ENCODE results near the gene GPR3.
A peak's percentile ranks its signal among the peaks of the same experiment; 100 is the strongest.
"Not testable (repeated sequence)": the region's sequence is repeated elsewhere in the genome, so short reads cannot be mapped to it uniquely, and the experiment has no call there.

GPR3 gene

DNA sequence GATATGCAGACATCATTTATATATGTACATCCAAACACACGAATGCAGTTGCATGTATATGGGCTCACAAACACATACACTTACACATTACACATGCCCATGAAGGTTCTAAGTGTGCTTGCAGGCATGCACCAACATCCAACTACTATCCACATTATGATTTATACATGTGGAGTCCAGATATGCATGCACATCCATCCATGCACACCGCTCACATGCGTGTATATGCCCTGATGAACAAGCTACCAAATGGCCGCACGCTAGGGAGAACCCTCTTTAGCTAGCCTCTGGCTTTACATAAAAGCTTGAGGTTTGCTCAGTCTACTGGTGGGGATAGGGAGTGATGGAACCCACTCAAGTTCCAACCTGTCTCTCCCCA lies 8.5 kb downstream of the GPR3 start:
- DNase-seq = no peak

DNA sequence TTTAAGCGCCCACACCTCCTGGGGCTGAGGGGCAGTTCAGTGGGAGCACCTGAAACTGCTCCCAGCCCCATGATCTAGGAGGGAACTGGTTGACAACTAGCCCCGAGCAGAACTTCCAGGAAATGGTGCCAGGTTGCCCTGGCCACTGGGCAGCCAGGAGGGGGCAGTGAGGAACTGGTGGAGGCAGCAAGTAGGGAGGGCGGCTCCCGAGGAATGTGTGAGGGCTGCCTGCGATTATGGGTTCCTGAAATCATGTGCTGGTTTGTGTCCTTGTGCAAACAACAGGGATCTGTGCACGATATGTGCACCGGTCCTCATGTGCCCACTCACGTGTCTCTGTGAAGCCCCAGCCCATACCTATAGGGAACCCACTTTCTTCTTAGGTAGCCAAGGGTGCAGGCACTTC lies 9.9 kb downstream of the GPR3 start:
- DNase-seq = no peak

DNA sequence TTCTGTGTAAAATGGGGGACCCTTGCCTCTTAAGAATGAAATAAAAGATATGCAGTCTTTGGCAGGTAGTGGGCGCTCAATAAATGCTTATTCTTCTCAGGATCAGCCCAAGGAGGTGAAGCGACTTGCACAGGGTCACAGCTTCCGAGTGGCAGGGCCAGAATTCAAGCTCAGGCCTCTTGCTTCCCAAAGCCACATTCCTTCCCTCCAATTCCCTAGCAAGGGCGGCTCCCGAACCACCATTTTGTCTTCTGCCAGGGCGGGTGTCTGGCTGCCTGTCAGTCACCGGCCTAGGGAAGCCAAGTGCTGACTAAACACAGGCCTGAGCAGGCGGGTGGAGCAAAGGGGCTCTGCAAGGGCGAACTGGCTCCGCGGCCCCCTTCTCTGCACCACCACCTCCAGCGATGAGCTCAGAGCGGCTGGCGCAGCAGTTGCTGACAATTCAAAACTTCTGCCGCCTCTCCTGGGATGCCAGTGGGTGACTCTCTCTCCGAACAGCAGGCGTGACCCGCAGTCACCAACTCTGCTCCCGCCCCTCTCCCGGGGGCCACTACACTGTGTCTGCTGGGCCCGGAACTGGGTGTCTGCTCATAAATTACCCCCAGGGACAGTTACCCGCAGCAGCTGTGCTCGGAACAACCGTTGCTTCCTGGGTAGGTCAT lies 10.8 kb downstream of the GPR3 start:
- peak; percentile 39 for DNase-seq

DNA sequence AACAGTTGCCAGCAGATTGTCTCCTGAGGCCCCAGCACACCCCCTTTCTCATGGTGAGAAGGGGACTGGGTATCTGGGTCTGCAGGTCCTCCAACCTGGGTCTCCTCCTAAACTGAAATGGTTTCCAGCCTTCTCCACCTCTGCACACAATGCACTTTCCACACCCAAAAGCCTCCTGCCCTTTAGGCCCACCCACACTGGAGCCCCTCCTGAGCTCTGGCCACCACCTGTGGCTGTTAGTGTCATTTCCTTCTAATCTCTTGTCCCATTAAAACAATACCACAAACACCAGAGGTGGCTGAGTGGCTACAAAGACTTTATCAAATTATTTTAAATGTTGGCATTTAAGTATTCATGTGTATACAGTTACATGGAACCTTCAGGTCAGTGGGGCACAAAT lies 11.5 kb downstream of the GPR3 start:
- no peak for DNase-seq

DNA sequence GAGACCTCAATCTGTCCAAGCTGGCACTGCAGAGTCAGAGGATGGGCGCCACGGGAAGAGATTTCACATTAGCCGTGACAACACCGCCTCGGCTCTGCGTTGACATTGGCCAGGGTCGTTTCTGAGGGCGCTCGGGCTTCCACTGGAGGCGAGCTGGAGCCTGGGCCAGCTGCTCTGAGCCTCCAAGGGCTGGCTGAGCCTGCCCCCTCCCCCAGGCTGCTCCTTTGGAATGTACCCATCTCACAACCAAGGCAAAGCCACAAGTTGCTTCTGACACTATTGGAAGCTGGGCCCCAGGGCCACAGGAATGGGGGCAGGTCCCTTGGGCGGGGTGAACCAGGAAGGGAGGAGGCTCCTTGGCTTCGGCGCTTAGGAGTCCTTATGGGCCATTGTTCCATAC lies 12.7 kb downstream of the GPR3 start:
- DNase-seq = no peak

DNA sequence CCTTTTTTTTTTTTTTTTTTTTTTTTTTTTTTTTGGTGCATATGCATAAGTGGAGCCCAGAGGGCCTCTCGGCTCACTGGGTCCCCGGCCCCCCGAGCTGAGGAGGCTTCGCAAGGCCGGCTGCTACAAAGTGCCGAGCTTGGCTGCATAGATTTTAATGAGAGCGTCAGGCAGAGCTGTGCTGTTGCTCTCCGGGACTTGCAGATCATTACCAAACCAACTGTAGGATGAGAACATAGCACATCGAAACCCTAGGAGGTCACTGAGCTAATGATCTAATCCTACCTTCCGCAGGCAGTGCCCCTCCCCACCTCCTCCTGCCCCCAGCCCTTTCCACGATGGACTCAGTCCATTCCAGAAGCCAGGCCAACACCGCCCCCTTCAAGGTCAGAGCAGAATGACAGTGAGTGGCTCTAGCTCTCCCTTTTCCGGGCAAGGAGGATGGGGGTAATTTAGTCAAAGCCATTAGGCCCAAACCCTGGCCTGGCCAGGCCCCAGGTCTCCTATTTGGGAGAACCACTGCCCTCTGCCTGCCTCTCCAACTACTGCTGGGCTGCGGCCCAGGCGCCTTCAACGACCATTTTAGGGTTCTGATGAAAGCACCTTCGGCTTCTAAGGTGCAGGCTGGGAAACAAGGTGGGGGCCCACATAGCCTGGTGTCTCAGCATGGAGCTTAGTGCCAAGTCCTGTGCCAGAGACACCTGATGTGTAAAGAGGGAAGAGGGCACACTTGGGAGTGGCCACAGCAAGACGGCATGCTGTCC lies 13.4 kb downstream of the GPR3 start:
- DNase-seq = not testable (repeated sequence)

DNA sequence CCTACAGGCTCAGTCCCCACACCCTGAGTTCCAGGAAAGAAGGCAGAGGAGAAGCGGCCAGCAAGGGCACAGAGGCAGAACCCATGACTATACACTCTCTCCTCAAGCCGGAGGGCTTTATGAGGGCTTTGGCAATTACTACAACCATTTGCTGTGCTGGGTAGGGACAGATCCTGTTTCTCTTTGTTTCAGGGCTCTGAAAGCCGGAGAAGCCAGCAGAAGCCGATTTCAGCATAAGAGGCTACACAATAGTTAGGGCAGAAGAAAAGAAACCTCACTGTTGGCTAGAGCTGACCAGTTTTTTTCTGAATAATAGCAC lies 13.9 kb downstream of the GPR3 start:
- no peak for DNase-seq

DNA sequence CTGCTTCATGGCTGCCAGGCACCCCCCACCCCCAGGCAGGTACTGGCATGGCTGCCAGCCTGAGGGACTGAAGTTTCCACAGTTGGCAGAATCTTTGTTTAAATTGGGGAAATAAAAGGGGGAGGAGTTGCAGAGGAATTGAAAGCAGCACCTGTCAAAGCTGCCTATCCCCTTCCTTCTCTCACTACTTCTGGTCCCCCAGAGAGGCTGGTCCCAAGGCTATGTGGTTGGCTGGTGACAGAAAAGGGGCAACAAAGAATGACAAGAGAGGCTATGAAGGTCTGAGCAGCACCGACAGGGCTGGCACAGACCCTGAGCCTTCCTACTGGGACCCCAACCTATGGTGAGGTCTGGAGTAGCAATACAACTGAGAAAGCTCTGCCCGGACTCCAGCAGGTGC lies 14.4 kb downstream of the GPR3 start:
- DNase-seq = not testable (repeated sequence)

DNA sequence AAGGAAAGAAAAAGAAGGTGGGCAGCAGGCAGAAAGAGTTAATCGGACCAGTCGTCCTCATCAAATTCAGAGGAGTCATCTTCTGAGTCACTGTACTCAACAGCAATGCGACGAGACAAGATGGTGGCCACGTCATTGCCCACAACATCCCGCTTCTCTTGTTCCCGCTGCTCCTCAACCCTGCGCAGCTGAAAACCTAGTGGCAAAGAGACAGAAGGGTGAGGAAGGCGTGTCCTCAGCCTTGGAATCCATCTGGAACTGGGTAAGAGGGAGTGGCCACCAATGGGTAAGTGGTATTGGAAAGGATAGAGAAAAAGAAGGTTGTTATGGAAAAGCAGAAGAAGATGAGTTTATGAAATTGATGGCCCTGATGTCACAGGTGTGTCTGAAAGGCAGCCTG lies 15.7 kb downstream of the GPR3 start:
- DNase-seq = no peak

DNA sequence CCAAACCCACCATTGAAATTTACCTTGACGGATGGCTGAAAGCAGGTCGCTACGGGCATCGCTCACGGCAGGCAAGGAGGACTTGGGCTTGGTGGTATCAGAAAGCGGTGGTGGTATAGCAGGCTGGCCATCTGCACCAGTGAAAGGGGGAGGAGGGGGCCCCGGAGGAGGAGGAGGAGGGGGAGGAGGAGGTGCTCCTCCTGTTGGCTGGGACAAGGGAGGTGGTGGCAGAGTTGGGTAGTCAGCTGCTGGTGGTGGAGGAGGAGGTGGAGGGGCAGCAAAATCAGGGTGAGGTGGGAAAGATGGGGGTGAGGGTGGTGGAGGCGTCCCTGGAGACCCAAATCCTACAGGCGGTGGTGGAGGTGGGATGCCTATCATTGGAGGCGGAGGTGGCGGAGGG lies 17.2 kb downstream of the GPR3 start:
- DNase-seq = no peak

DNA sequence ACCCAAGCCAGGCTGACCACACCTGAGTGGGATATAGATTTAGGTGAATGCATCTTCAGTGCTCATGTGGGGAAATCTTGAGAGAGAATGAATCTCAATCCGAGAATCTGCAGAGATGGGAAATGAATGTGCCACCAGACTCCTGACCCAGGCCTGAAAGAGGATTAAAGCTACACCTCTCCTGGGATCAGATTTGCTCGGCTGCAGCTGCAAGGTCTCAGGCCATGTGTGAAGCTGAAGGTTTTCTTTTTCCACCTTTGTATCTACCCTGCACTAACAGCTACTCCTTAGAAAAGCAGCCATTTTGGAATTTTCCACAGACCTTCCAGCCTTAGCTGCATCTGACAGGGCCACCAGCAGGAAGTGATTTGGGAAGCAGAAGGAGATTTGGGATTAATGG lies 18.3 kb downstream of the GPR3 start:
- no peak for DNase-seq

DNA sequence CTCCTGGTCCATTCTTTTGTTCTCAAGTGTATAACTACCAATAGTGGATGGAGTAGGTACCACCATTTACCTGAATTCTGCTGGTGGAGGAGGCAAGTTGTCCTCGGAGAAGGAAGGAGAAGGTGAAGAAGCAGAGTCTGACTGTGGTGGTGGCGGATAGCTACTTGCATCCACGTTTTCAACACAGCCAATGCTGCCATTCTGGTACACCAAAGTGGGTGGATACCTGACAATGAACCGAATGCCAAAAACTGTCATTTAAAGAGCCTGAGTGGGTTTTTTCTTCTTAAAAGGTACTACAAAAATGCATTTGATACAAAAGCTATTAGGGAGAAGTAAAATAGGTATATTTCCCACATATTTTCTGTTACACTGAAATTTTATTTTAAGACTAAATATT lies 20.1 kb downstream of the GPR3 start:
- no peak for DNase-seq

DNA sequence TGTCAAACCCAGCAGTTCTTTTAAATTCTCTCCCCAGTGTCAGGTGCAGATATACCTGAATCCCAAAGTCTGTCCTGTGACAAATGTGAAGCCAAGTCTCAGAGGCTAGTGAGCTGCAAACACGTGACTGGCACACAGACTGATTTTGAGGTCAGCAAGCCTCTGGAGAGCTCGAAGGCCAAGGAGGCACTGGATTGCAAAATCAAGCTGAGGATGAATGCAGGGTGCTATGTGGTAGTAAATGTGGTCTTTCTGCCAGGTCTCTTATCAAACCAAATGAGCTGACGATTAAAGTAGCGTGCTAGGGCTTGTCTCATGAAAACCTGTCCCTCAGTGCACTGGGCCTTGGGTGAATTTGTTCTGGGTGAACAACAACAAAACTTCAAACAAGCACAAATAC lies 20.6 kb downstream of the GPR3 start:
- DNase-seq = no peak

DNA sequence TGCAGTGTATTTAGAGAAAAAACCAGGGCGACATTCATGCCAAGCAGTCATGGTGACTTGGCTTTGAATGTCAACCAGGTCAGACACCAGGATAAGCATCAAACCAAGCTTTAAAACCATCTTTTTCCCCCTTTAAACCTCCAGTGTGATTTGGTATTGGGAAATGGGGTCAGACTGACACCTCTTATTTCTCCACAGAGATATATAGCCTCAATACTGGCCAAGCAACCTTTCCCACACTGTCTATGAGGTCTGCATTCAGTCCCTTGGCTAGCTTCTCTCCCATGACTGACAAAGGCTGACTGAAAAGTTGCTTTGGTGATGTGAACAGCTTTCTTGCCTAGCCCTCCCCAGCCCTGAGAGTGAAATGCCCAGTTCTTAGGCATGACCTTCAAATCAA lies 21.7 kb downstream of the GPR3 start:
- no peak for DNase-seq

DNA sequence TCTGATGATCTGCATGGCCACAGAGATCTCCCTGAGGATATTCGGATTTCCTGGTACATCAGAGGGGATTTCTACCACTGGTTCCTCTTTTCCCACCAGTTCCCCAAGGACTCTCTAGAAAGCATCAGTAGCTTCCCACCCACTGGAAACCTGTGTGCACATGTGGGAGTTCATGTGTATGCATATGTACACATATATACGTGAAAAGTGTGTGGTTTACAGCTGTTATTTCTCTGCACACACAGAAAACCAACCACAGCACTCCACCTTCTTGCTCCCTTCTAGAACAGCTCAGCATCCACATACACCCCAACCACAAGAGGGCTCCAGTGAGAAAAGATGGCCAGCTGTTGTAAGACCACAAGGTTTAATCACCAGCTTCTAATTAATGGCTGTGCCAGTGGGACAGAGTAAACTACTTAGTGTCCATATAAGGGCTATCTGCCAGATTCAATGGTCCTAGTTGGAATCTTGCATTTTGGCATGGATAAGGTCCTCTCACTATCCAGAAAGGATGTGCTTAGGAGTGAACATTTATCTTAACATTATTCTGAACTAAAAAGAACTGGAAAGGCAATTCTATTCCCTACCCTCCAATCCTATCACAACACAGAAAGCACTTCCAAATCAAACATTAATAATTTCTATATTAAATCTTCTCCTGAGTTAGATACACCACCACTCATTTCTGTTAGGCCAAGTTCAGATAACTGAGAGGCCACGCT lies 24.1 kb downstream of the GPR3 start:
- DNase-seq = peak; percentile 43

DNA sequence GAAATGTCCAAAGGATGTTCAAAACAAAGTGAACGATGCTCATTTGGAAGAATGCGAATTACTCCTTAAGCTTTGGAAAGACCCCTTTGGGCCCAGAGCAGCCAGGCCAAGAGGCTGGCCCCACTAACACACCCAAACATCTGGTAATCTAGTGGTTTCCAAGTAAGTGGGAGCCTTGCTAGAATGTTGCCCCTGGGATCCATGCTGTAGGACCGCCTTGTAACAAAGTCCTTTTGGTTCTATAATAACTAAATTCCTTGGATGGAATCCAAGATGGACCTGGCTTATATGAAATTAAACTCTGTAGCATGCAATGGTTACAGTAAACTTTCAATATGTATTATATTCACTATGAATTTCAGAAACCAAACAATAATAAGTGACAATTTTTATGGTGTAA lies 25.3 kb downstream of the GPR3 start:
- no peak for DNase-seq

DNA sequence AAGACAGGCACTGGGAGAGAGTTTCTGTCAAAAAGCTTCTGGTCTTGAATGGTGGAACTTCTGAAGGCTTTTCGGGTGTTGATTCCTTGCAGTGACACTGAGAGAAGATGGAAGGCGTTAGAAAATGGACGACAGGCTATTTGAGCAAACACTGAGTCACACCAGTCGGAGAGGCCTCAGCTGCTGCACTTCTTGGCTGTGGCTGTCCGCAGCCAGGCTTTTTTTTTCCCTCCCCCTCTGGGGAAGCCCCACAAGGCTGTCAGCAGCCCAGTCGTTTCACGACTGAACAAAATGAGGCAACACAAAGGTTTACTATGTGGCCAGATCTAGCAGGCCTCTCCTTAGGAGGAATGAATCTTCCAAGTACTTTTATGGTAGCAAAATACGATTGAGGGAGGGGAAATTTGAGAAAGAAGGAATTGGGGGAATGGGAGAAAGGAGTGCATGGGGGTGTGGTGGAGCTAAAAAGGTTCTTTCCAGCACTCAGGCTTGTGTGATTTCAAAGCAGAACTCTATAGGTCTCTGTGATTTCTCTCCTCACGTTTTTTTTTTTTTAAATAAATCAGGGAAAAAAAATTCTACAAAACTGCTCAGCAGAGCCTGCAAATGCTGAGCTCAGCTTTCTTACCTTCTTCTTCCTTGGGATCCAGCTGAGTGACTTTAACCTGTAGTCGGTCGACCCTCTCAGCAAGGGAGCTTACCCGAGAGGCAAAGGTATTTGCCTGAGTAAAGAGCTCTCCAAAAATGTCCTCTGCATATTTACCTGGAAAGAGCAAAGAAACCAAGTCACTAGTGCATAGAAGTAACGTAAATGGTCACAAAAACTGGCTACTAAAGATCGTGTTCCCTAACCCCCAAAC lies 26.1 kb downstream of the GPR3 start:
- peak; percentile 31 for DNase-seq

DNA sequence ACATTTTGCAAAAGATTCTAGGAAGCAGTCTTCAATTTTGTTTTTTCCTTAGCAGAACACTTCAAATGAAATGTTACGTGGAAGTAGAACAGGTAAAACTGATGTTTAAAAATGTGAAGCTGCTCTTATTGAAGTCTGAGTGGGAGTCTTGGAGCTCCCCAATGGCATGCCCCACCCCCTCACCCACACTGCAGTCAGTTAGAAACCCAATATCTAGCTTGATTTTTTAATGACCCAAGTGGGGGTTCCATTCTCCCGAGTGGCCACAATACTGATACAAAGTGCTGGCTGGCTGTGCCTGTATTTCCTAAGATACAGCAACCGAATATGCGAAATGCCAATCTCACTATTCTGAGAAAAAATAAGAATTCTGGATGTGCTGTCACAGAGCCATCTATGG lies 31.3 kb downstream of the GPR3 start:
- DNase-seq = no peak

DNA sequence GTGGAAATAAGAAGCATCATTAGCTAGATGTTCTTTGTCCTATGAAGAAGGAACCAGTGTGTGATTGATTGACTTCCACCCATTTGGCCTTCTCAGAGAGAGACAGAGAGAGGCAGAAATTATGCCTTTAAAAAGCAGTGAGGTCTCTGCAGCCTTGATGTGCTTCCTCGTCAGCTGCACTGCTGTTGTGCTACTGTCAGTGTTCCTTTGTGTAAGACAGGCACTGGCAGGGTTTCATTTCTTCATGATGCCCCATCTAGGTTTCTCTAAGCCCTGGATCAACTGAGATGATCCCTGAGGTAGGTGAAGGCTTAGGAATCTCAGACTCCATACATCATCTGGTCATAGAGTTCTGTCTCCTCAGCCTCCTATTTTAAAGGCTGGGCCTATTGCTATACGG lies 34.9 kb downstream of the GPR3 start:
- DNase-seq = no peak

DNA sequence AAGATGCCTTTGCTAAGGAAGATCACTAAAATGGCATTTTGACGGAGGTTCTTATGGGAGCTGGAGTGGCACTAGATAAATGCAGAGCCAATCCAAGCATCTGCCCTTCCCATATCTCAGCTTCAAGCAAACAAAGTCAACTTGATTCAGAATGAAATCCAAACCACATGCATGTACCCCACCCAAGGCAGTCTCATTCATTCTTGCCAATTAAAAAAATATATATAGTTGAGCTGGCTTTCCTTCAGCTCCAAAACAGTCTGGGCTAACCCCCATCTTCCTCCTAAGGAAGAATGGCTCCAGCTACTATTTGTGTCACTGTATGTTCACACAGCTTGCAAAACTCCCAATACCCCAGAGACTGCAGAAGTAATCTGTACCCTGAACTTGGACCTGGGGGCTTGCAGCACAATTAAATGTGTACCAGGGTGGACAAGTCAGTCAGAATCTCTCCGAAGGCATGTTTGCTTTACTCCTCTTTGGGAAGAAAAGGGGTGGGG lies 35.4 kb downstream of the GPR3 start:
- DNase-seq = no peak

DNA sequence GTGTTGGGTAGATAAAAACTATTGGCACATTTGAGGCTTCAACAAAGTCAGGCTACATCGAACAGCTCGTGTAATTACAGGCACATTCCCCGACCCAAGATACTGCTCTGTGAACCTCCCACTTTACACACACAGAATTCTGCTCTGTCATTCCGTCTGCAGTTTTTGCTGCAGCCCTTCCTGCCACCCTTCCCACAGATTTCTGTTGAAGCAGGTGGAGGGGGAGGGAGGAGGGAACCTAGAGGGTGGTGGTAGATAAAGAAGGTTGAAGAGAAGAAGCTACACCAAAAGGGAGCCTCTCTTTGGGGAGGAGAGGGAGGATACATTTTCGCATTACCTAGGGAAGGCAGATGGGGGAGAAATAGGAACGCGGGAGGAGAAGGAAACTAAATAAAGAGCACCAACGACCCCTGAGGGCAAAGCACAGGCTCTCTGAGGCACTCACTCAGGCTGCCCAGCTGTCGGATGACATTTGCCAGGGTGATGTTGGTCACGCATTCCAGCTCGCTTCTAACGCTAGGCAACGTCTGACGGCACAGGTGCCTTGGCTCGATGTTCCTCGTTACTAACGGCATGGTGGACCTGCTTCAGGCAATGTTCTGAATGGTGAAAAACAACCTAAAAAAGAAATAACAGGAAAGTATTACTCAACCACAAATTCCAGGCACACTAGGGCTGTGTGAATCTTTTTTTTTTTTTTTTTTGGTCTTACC lies 36.0 kb downstream of the GPR3 start:
- no peak for DNase-seq

DNA sequence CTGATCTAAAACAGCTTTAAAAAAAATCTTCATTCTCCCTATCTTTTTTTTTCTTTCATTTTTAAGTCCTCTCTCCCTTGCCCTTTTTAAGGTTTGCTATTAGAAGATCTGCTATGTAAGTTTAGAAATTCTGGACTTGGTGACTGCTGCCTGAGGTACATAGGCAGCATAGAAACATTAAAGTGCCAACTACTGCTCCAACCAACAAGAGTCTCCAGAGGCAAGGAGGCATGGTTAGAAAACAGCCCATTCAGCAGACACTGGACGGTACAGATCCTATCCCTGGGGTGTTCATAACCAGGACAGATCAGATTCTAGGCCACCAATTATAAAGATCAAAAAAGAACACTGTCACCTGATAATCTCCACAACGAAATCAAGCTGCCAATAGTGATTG lies 36.6 kb downstream of the GPR3 start:
- DNase-seq = no peak
